Activated CD8-positive, alpha-beta memory T cell treated with anti-CD3 and anti-CD28 coated beads for 4 hours (primary cell): ENCODE data around the gene SART3.
"Not testable (repeated sequence)": the region's sequence is repeated elsewhere in the genome, so short reads cannot be mapped to it uniquely, and the experiment has no call there.

Experiments
- DNase-seq, 2 donors: peaks; one replicate each; pipeline ENCODE4 v3.0.0-alpha.2; 2020; ENCODE audit warnings: low read depth in 2 of 2

SART3 gene

DNA sequence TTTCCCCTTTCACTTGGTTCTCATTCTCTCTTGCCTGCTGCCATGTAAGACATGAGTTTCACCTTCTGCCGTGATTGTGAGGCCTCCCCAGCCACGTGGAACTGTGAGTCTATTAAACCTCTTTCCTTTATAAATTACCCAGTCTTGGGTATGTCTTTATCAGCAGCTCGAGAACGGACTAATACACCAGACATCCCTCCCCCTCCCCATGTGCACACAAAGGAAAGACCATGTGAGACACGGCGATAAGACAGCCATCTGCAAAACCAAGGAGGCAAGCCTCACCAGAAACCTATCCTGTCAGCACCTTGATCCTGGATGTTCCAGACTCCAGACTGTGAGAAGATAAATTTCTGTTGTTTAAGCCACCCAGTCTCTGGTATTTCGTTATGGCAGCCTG, 75.6 kb downstream of the SART3 start:
- not testable (repeated sequence) for DNase-seq

DNA sequence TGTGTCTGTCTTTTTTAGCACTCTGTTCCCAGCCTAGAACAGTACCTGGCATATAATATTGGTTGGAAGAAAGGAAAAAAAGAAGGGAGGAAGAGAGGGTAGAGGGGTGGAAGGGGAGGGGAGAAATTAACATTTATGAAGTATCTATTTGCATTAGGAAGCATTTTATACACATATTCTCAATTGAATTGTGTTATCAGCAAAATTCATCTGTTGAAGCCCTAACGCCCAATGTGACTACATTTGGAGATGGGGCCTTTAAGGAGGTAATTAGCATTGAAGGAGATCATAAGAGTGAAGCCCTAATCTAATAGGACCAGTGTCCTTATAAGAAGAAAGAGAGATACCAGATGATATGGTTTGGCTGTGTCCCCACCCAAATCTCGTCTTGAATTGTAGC, 76.1 kb downstream of the SART3 start:
- DNase-seq: no peak

DNA sequence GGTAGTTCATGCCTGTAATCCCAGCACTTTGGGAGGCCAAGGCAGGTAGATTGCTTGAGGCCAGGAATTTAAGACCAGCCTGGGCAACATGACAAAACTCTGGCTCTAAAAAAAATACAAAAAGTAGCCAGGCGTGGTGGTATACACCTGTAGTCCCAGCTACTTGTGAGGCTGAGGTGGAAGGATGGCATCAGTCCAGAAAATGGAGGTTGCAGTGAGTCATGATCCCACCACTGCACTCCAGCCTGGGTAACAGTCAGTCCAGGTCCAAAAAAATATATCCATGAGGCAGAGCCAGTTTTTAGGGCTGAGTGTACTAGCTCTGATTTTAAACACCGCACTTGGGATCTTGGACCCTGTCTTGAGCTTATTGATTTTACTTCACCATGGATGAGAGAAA, 76.5 kb downstream of the SART3 start:
- no peak for DNase-seq

DNA sequence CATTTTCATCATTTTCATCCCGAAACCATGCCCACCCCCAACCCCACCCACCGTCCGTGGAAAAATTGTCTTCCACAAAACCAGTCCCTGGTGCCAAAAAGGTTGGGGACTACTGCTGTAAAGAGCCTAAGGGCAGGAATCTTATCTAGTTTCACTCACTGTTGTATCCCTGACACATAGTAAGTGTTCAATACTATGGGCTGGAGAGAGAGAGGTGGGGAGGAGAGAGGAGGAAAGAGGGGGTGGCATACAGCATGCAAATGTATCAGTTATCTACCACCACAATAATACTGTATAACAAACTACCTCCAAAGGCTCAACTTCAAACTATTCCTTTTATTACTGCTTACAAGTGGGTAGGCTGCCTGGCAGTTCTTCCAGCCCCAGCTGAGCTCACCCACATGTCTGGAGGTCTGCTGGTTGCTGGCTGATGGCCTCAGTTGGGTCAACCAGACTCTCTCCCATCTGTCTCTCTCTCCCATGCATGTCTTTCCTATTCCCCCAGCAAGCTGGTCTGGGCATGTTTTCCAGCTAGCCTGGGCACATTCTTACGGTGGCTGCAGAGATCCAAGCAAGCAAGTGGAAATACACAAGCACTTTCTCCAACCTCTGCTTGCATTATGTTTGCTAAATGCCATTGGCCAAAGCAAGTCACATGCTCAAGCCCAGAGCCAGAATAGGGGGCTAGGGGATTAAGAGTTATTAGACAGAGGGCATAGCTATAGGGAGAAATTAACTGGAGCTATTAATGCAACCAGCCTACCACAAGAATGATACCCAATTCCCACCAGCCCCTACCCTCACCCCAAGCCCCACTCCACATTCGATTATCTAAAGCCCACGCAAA, 77.5 kb downstream of the SART3 start:
- no peak for DNase-seq

DNA sequence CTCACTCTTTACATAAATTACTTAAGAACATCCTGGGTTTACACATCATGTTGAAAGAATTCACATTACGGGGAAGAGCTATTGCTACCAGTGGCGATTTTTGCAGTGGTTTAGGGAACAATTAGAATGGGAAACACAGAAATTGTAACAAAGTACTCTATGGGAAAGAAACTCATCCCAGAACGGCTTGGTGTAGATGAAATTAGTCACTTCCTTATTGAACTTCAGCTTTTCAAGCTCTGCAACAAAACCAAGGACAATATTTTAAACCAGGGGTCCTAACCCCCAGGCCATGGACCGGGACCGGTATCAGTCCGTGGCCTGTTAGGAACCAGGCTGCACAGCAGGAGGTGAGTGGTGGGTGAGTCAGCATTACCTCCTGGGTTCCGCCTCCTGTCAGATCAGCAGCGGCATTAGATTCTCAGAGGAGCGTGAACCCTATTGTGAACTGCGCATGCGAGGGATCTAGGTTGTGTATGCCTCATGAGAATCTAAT, 78.2 kb downstream of the SART3 start:
- no peak for DNase-seq

DNA sequence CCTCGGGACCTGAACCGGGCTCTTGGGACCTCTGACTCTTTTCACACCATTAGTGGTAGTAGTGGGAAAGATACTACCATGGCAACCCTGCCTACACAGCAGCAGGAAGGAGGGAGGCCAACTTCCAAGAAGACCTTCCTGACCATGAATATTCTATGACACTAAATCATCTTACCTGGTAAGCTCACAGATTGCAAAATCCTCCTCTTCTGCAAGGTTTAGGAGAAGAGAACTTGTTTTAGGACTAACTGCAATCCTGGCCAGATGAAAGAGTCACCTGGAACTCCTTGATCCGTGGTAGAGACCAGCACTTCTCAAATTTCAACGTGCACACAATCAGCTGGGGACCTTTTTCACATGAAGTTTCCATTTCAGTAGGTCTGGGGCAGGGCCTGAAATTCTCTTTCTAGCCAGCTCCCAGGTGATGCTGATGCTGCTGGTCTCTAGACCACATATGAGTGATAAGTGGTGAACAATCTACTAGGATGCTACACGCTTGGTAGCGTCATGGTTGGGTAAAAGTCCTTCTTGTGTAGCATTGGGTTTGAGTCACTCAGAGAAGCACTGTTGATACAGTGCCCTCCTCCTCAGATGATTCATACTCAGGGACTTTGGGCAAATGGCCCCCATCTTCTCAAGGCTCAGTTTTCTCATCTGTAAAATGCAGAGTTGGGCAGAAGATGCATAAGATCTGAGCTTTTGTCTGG, 81.5 kb downstream of the SART3 start:
- DNase-seq: no peak

DNA sequence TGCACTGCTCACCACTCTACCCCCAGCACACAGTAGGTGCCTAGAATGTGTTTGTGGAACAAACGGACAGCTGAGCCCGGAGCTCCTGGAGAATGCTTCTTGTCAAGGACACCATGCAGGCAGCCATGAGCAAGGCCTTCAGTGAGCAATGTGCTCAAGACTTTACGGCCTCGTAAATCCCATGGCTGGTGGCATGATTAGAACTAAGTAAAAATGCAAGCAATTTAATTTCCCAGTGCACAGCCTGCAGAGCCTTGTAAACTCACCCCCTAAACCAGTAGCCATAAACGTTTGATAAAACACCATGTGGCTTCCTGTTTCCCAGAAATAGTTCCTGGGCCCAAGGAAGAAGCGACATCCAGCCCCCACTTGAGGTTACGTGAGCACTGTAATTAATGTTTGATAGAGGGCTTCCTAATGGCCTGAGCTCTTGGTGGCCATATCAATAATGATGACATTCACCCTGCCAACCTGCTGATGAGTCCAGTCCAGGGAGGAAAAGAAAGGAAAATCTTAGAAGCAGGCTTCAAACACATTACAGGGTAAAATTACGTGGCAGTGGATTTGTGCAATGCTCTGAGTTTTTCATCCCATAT, 82.3 kb downstream of the SART3 start:
- no peak for DNase-seq

DNA sequence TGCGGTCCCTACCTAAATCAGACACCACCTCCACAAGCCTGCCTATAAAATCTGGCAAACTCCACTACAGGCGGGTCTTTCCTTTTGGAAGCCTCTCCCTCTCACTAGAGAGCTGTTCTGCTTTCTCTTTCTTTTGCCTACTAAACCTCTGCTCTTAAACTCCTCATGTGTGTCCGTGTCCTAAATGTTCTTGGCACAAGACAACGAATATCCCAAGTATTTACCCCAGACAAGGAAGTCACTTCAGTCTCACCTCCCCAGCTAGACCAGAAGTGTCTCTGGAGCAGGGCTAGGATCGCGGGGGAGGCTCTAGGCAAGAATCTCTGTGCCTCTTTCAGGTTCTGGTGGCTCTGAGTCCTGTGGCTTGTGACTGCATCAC, 83.1 kb downstream of the SART3 start:
- DNase-seq: no peak

DNA sequence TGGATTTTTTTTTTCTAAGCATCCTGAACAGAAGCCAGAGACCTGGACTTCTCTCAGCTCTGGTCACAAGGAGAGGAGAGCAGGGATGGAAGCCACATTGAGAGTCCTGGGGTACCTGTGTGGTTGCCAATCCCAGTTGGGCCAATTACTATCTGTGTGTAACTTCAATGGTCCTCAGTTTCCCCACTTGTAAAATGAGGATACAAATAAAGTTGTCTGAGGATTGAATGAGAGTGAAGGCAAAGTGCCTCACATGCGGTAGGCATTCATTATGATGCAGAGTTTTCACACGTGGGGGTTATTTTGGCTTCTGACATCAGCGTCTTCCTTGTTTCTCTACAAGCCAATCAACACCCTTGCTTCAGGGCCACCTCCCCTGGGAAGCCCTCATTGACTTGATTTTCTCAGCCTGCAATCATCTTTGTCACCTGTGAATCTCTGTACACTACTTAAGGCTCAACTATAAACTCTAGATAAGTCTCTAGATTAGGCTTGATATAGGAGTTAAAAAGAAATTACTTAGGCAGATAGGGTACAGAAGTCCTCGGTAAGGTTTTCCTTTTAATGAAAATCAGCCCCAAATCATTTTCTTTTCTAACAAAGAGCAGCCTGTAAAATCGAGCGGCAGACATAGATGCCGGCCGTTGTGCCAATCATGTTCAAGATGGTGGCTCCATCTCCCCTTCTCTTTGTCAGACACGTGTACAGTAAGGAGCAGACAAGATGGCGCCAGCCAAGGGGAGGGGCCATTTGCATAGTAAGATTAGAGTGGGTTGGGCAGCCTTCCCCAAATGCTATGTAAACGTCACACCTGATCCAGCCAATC, 83.7 kb downstream of the SART3 start:
- DNase-seq: no peak

DNA sequence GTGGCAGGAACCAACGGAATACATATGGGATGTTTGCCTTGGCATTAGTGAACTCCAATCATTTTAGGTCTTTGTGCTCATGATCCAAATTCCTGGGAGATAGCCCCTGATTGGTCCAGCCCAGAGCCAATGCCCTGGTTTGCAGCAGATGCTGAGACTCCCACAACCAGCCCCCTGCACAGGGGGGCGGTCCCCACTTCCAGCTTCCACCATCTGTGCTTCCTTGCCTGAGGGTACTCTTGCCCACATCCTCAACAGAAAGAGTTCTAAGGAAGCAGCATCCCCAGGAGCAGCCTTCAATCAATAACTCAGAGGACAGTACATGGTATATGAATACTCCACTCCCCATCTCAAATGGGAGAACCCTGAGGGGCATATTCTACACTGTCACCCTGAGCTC, 85.6 kb downstream of the SART3 start:
- DNase-seq: no peak

DNA sequence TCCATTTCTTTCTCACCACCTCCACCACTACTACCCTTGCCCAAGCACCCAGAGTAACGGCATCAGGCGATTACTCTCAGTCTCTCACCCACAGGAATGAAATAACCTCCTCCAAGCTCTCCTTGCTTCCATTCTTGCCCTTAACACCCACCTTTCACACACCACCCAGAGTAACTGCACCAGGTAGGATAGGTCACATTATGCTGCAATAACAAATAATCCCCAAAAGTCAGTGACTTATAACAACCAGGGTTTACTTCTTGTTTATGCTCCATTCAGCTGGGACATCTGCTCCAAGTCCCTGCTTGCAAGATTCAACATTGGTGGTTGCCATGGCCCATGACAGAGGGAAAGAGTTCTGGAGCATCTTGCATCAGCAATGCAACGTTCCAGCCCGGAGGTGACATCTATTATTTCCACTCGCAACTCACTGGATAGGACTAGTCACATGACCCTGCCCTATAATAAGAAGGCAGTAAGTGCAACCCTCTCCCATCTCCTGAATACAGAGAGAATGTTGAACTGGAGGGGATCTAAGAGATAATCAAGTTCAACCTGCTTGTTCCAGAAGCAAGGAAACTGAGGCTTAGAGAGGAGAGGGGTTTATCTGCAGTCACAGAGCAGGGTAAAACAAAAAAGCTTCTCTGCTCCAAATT, 87.4 kb downstream of the SART3 start:
- DNase-seq: no peak
